ENCODE results near the gene SAE1.

Gene SAE1

GRCh38 chr19:47203254-47203653, 72.6 kb downstream of the SAE1 start:
- Histone ChIP-seq H3K36me3 (replicated peaks) (peaks cover 88% of the 10 kb centered on the region), H3K4me3 (no peak overlapping the region), H3K27me3 (ENCODE audit: low read depth) (no peaks in the 10 kb centered on the region), H3K9me3 (no peaks in the 10 kb centered on the region), H3K4me1 (no peaks in the 10 kb centered on the region)
- in situ Hi-C loops (cut with MboI; ENCODE audit: low sequenced_read_pairs): no loop called here
- DNase-seq (ENCODE audit: low spot score in 2 of 2): no peak

- no peaks in the 10 kb centered on the region for H3K9me3 ChIP-seq
- H3K4me3 ChIP-seq: no peak overlapping the region
- in situ Hi-C loops (cut with MboI; ENCODE audit: low sequenced_read_pairs): no loop called here
- no peaks in the 10 kb centered on the region for H3K27me3 ChIP-seq (ENCODE audit: low read depth)
- peaks cover 69% of the 10 kb centered on the region for H3K36me3 ChIP-seq (replicated peaks)
- no peak for DNase-seq (ENCODE audit: low spot score in 2 of 2)
- H3K4me1 ChIP-seq: peaks cover 7% of the 10 kb centered on the region
Measured at GRCh38 chr19:47209319-47210179, 78.9 kb downstream of the SAE1 start.

- Histone ChIP-seq H3K4me3 (no peak overlapping the region), H3K9me3 (no peaks in the 10 kb centered on the region), H3K27me3 (ENCODE audit: low read depth) (no peaks in the 10 kb centered on the region), H3K4me1 (peaks cover 7% of the 10 kb centered on the region), H3K36me3 (replicated peaks) (peaks cover 63% of the 10 kb centered on the region)
- no peak for DNase-seq (ENCODE audit: low spot score in 2 of 2)
- in situ Hi-C loops (cut with MboI; ENCODE audit: low sequenced_read_pairs): no loop called here
Measured at GRCh38 chr19:47210180-47210490, 79.5 kb downstream of the SAE1 start.

- peaks cover 56% of the 10 kb centered on the region for H3K36me3 ChIP-seq (replicated peaks)
- no peak overlapping the region for H3K4me3 ChIP-seq
- peak; percentile 72 to 89 for DNase-seq (ENCODE audit: low spot score in 2 of 2)
Measured at GRCh38 chr19:47210689-47211316, 80.2 kb downstream of the SAE1 start.

GRCh38 chr19:47215581-47215980, 84.9 kb downstream of the SAE1 start:
- H3K9me3 ChIP-seq: no peaks in the 10 kb centered on the region
- peaks cover under 1% of the 10 kb centered on the region for H3K4me1 ChIP-seq
- in situ Hi-C loops (cut with MboI; ENCODE audit: low sequenced_read_pairs): no loop called here
- H3K36me3 ChIP-seq (replicated peaks): peaks cover 10% of the 10 kb centered on the region
- H3K27me3 ChIP-seq (ENCODE audit: low read depth): no peaks in the 10 kb centered on the region
- no peak overlapping the region for H3K4me3 ChIP-seq
- no peak for DNase-seq (ENCODE audit: low spot score in 2 of 2)

More at GRCh38 chr19:47210689-47211316, 80.2 kb downstream of the SAE1 start:
- Histone ChIP-seq H3K4me1 (peaks cover 7% of the 10 kb centered on the region), H3K9me3 (no peaks in the 10 kb centered on the region), H3K27me3 (ENCODE audit: low read depth) (no peaks in the 10 kb centered on the region)
- in situ Hi-C loops (cut with MboI; ENCODE audit: low sequenced_read_pairs): no loop called here

- Histone ChIP-seq H3K9me3 (no peaks in the 10 kb centered on the region; the same call in 1 of the 2 replicates), H3K27me3 (ENCODE audit: low read depth) (no peaks in the 10 kb centered on the region), H3K36me3 (replicated peaks) (peaks cover 5% of the 10 kb centered on the region), H3K4me3 (no peak overlapping the region), H3K4me1 (peaks cover 6% of the 10 kb centered on the region)
- DNase-seq (ENCODE audit: low spot score in 2 of 2): no peak
- in situ Hi-C loops (cut with MboI; ENCODE audit: low sequenced_read_pairs): no loop called here
Measured at GRCh38 chr19:47221080-47221841, 90.6 kb downstream of the SAE1 start.

GRCh38 chr19:47221890-47222289, 91.3 kb downstream of the SAE1 start:
- Histone ChIP-seq H3K4me1 (peaks cover 12% of the 10 kb centered on the region), H3K36me3 (replicated peaks) (peaks cover 5% of the 10 kb centered on the region), H3K27me3 (ENCODE audit: low read depth) (no peaks in the 10 kb centered on the region), H3K9me3 (no peaks in the 10 kb centered on the region; the same call in 1 of the 2 replicates), H3K4me3 (no peak overlapping the region)
- no peak for DNase-seq (ENCODE audit: low spot score in 2 of 2)
- in situ Hi-C loops (cut with MboI; ENCODE audit: low sequenced_read_pairs): no loop called here

GRCh38 chr19:47225746-47226425, 95.3 kb downstream of the SAE1 start:
- DNase-seq (ENCODE audit: low spot score in 2 of 2): peak; percentile 82 to 90
- Histone ChIP-seq H3K9me3 (no peaks in the 10 kb centered on the region; the same call in 1 of the 2 replicates), H3K36me3 (replicated peaks) (peaks cover 5% of the 10 kb centered on the region), H3K4me1 (peaks cover 25% of the 10 kb centered on the region), H3K27me3 (ENCODE audit: low read depth) (no peaks in the 10 kb centered on the region), H3K4me3 (peak overlapping the region; percentile 83)
- in situ Hi-C loops (cut with MboI; ENCODE audit: low sequenced_read_pairs): no loop called here

- Histone ChIP-seq H3K36me3 (replicated peaks) (peaks cover 5% of the 10 kb centered on the region), H3K4me1 (peaks cover 29% of the 10 kb centered on the region), H3K9me3 (no peaks in the 10 kb centered on the region; the same call in 1 of the 2 replicates), H3K27me3 (ENCODE audit: low read depth) (no peaks in the 10 kb centered on the region), H3K4me3 (peak overlapping the region; percentile 83)
- DNase-seq (ENCODE audit: low spot score in 2 of 2): peak in 1 of 2 experiments; percentile 80
- in situ Hi-C loops (cut with MboI; ENCODE audit: low sequenced_read_pairs): no loop called here
Measured at GRCh38 chr19:47226426-47227351, 96.1 kb downstream of the SAE1 start.

GRCh38 chr19:47227352-47228167, 96.9 kb downstream of the SAE1 start:
- peaks cover 30% of the 10 kb centered on the region for H3K4me1 ChIP-seq
- in situ Hi-C loops (cut with MboI; ENCODE audit: low sequenced_read_pairs): no loop called here

GRCh38 chr19:47228168-47228936, 97.7 kb downstream of the SAE1 start:
- H3K9me3 ChIP-seq: no peaks in the 10 kb centered on the region; the same call in 1 of the 2 replicates
- peak in 1 of 2 experiments; percentile 73 for DNase-seq (ENCODE audit: low spot score in 2 of 2)
- in situ Hi-C loops (cut with MboI; ENCODE audit: low sequenced_read_pairs): no loop called here
- H3K27me3 ChIP-seq (ENCODE audit: low read depth): no peaks in the 10 kb centered on the region
- peak overlapping the region; percentile 83 for H3K4me3 ChIP-seq
- H3K36me3 ChIP-seq (replicated peaks): peaks cover 5% of the 10 kb centered on the region
- H3K4me1 ChIP-seq: peaks cover 30% of the 10 kb centered on the region

More at GRCh38 chr19:47227352-47228167, 96.9 kb downstream of the SAE1 start:
- H3K36me3 ChIP-seq (replicated peaks): peaks cover 5% of the 10 kb centered on the region
- H3K9me3 ChIP-seq: no peaks in the 10 kb centered on the region; the same call in 1 of the 2 replicates
- peak; percentile 96 to 98 for DNase-seq (ENCODE audit: low spot score in 2 of 2)
- peak overlapping the region; percentile 83 for H3K4me3 ChIP-seq
- H3K27me3 ChIP-seq (ENCODE audit: low read depth): no peaks in the 10 kb centered on the region

All from HAP-1 (cell line).